Mesangial cell (primary cell): ENCODE data around the gene ZNF513. TPM values are rescaled to one million over a fixed set of nuclear protein-coding genes. Genes with fewer than 3 reads are reported as not detected.

Experiments
- total RNA-seq: library from RNA; depleted of rRNA; stranded (reverse); fragments of >200 nt; gene quantifications from 2 replicates; pipeline ENCODE4 v1.2.3, GENCODE V29; 2015

Gene ZNF513, protein sequence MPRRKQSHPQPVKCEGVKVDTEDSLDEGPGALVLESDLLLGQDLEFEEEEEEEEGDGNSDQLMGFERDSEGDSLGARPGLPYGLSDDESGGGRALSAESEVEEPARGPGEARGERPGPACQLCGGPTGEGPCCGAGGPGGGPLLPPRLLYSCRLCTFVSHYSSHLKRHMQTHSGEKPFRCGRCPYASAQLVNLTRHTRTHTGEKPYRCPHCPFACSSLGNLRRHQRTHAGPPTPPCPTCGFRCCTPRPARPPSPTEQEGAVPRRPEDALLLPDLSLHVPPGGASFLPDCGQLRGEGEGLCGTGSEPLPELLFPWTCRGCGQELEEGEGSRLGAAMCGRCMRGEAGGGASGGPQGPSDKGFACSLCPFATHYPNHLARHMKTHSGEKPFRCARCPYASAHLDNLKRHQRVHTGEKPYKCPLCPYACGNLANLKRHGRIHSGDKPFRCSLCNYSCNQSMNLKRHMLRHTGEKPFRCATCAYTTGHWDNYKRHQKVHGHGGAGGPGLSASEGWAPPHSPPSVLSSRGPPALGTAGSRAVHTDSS
- total RNA-seq, result 6.7 and 12.9 TPM in 2 replicates

DNA sequence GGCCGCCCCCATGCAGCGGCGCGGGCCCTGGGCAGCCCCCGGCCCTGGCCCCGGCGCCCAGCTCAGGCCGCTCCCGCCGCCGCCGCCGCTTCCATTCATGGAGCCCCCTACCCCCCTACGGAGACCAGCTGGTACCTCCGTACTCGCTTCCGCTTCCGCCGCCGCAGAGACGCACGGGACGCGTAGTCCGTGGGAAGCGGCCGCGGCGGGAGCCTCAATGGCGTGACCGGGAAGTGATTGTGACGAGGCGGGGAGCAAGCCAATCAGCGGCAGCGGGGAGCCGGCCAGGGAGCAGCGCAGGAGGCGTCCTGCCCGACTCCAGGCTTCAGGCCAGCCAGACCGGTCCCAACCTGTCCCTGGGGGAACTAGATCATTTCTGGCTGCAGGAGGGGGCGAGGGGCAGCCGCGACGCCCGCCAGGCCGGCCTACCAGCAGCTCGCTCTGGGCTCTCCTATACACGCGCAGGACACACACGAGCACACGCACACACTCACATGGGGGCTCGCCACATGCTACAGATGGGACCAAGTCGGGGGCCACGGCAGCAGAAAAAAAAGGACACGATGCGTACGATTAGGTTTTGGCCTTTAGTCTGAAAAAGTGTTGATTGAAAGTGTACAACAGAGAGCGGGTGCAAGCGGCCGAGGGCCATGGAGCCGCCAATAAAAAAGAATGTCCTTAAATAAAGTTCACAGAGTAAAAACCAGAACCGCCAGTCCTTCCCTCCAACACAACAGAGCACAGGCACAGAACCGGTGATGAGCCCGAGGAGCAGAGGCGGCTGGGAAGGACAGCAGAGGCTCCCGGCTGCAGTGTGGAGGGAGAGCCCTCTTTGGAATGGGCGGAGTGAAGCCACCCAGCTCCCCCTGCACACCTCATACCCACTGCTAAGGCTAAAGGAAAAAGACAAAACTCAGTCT is at the start of gene ZNF513:
Gene ZNF513 (minus strand): TSS at position 109 of the 920 bp plus-strand sequence. CDS start 208 bp downstream, outside the sequence.

DNA sequence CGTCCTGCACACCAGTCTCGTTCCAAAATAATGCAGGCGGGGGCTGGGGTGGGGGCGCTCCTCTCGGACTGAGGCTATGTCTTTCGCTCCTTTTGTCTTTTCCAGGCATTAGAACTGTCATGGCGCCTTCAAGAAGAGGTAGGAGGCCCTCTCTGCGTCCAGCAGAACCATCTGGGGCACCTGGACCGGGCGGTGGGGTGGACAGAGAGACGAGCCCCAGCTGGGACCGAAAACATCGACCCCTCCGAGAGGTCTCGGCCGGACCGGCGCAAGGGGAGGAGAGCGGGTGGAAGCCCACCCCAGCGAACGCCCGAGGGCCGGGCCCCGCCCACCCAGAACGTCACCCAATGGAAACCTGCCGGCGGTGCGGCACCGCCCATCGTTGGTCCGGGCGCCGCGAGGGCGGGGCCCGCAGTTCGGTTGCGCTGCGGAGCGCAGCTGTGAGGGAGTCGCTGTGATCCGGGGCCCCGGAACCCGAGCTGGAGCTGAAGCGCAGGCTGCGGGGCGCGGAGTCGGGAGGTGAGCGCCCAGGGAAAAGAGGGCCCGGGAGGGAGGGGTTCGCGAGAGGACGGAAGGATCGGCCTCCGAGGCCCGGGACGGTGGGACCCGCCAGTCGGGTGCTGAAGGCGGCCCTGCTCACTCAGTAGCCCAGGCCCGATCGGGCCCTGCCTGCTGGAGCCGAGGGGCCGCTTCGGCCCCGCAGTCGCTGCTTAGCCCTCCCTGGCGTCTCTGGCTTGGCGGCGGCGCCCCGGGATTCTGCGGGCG is 47.9 kb upstream of the ZNF513 start, which contains the start of gene NRBP1:
Gene NRBP1 (plus strand): TSS at position 419 of the 765 bp plus-strand sequence. CDS start 4,643 bp downstream, outside the sequence.

DNA sequence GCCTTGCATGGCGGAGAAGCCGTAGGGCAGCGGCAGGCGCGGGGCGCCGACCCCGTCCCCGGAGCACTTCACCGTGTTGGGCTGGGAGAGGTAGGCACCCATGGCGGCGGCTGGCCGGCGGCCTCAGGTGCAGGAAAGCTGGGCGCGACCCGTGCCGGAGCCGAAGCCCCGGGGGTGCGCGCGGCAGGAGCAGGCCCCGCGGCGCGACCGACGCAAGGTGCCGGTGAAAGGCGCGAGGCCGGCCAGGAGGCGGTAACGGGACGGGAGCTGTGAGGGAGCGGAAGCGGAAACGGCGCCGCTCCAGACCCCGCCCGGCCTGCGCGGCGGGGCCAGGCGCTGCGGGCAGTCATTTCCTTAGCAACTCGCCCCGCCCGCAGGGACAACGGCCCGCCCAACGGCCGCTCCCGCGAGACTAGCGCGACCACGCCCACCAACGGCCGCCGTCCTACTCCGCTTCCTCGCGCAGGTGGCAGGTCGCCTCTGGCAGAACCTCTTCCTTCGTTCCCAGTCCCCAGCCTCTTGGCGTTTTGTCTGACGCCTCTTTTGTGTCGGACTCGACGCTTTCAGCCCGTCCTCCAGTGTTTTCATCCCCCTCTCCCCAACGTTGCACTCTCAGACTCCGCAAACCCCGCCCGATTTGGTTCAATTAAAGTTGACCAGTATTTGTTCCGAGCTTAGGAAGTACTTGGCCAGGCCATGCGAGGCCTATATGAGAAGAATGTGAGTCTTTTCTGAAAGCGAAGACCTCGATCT is 29.0 kb upstream of the ZNF513 start, which contains the start of gene PPM1G:
Gene PPM1G (minus strand): TSS at position 271 of the 753 bp plus-strand sequence. CDS start 169 bp downstream, at position 102.

DNA sequence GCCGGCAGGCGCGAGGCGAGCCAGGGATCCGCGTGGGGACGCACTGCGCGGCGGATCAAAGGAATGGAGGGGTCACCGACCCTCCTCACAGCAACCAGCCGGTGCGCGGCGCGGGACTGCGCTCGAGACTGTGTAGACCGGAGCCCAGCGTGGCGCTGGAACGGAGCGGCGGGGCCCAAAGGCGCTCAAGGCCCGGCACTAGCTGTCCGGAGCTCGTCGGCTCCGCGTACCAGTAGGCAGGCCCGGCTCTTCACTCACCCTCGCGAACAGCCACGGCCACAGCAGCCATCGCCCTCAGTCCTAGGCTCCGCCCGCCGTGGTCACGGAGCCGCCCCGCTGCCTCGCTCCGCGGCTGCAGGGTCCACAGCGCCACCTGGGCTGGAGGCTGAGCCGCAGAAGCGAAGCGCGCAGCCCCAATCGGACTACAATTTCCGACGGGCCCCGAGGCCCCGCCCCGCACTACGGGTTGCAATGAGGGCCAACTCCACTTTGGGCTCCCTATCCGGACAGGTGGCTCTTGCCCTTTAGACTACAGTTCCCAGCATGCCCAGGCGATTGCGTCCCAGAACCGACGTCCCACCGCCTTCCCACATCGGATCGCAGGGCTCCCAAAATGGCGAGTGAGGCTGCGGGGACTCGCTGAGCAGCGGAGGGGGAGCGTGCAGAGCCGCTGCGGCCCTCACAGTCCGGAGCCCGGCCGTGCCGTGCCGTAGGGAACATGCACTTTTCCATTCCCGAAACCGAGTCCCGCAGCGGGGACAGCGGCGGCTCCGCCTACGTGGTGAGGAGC is 10.3 kb downstream of the ZNF513 start, which contains the start of the genes EIF2B4 and SNX17:
Gene EIF2B4 (minus strand): TSS at position 313 of the 790 bp plus-strand sequence. CDS start 24 bp downstream, at position 289.
Gene SNX17 (plus strand): TSS at position 591 of the 790 bp plus-strand sequence. CDS start 128 bp downstream, at position 719.

DNA sequence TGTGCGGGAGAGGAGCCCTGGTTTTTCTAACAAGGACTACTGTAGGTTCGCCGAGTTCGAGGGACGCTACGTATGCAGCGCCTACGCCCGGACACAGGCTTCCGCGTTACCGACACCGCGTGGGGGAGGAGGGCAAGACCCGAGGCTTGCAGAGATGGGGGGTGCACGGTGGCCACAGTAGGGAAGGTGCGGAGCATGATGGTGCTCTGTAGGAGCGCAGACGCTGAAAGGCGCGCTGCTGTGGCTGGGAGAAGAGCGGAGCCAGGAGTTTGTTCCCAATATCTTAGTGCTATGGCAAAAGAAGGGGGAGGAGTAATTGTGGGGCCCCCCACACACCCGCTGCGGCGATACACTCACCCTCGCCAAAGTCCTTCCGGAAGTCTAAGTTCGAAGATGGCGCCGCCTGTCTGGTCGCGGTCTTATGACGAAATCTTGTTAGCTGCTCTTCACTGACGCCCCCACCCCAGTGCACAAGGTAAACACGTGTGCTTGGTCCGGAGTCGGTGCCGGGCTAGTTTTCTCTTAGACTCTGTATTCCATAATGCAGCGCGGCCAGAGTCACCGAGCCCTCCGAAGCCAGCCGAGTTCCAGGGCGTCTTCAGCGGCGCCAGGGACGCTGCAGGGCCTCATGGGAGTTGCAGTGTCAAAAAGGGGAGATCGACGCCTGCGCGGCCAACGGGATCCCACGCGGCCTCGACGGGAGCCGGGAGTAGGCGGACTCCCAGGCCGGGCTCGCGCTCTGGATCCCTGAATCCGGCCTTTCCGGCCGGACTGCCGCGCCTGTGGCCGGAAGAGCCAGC is 24.0 kb downstream of the ZNF513 start, which contains the start of gene GTF3C2:
Gene GTF3C2 (minus strand): TSS at position 383 of the 800 bp plus-strand sequence. CDS start 13,210 bp downstream, outside the sequence.

Other genes with a start within 250 kb of the ZNF513 start
- 41.6 and 72.5 TPM in 2 replicates for gene PREB, start 246.1 kb downstream of the ZNF513 start, total RNA-seq
- not detected in 2 replicates for gene PRR30, start 241.3 kb downstream of the ZNF513 start, total RNA-seq
- not detected in 2 replicates for gene TCF23, start 231.7 kb downstream of the ZNF513 start, total RNA-seq
- gene ATRAID, start 168.7 kb downstream of the ZNF513 start, total RNA-seq, result 164 and 249 TPM in 2 replicates
- gene SLC5A6, start 168.5 kb downstream of the ZNF513 start, total RNA-seq, result 28.4 and 63.9 TPM in 2 replicates
- gene CAD, start 163.4 kb downstream of the ZNF513 start, total RNA-seq, result 66.8 and 124 TPM in 2 replicates
- under 0.01 TPM in 1 of 2 replicates, not detected in the other for gene SLC30A3, start 117.7 kb downstream of the ZNF513 start, total RNA-seq
- gene DNAJC5G, start 105.3 kb downstream of the ZNF513 start, total RNA-seq, result not detected in 2 replicates
- not detected in 2 replicates for gene TRIM54, start 98.3 kb downstream of the ZNF513 start, total RNA-seq
- 0.65 and 0.76 TPM in 2 replicates for gene UCN, start 72.3 kb downstream of the ZNF513 start, total RNA-seq
- gene MPV17, start 57.6 kb downstream of the ZNF513 start, total RNA-seq, result 79.0 and 79.9 TPM in 2 replicates
- 44.4 and 49.5 TPM in 2 replicates for gene GTF3C2, start 24.0 kb downstream of the ZNF513 start, total RNA-seq
- 27.0 and 33.4 TPM in 2 replicates for gene EIF2B4, start 10.4 kb downstream of the ZNF513 start, total RNA-seq
- gene SNX17, start 10.1 kb downstream of the ZNF513 start, total RNA-seq, result 148 and 150 TPM in 2 replicates
- gene PPM1G, start 28.9 kb upstream of the ZNF513 start, total RNA-seq, result 66.2 and 153 TPM in 2 replicates
- 81.2 and 88.4 TPM in 2 replicates for gene NRBP1, start 47.9 kb upstream of the ZNF513 start, total RNA-seq
- gene KRTCAP3, start 61.6 kb upstream of the ZNF513 start, total RNA-seq, result 0.49 and 8.9 TPM in 2 replicates
- gene IFT172, start 109.0 kb upstream of the ZNF513 start, total RNA-seq, result 14.7 and 19.4 TPM in 2 replicates
- 18.6 and 35.9 TPM in 2 replicates for gene FNDC4, start 114.5 kb upstream of the ZNF513 start, total RNA-seq
- gene GCKR, start 116.1 kb upstream of the ZNF513 start, total RNA-seq, result 1.1 TPM in 1 of 2 replicates, not detected in the other
- 13.0 and 20.8 TPM in 2 replicates for gene ZNF512, start 202.3 kb upstream of the ZNF513 start, total RNA-seq
- 1.3 and 1.9 TPM in 2 replicates for gene CCDC121, start 248.3 kb upstream of the ZNF513 start, total RNA-seq
- 45.6 and 58.8 TPM in 2 replicates for gene GPN1, start 248.3 kb upstream of the ZNF513 start, total RNA-seq